Esophagus (tissue), 2 donors: ENCODE results near the gene AUTS2. TPM values are rescaled to one million over a fixed set of nuclear protein-coding genes. Genes with fewer than 3 reads are reported as not detected.

ENCODE experiments used
- H3K27ac ChIP-seq, 2 donors: one replicate each; pipeline ENCODE4 v1.5.1; 2013; ENCODE audit warnings: low read depth in 2 of 2, mild to moderate bottlenecking in 2 of 2, inconsistent platforms in 1 of 2, low read length in 1 of 2, moderate library complexity in 1 of 2
- H3K27me3 ChIP-seq, 2 donors: one replicate each; pipeline ENCODE4 v1.6.1; 2013; ENCODE audit warnings: low read length in 2 of 2, control low read depth in 1 of 2, mild to moderate bottlenecking in 1 of 2; ENCODE audit not compliant: insufficient read depth in 2 of 2, control insufficient read depth in 1 of 2
- H3K36me3 ChIP-seq, 2 donors: one replicate each; pipeline ENCODE4 v1.6.1; 2013; ENCODE audit warnings: low read length in 1 of 2; ENCODE audit not compliant: control insufficient read depth in 2 of 2, insufficient read depth in 2 of 2
- H3K4me1 ChIP-seq, 2 donors: one replicate each; pipeline ENCODE4 v1.6.1; 2013; ENCODE audit warnings: low read length in 1 of 2; ENCODE audit not compliant: control insufficient read depth in 2 of 2, insufficient read depth in 2 of 2
- H3K4me3 ChIP-seq, 2 donors: one replicate each; pipeline ENCODE4 v1.5.1; 2013; ENCODE audit warnings: low read length in 2 of 2, mild to moderate bottlenecking in 2 of 2, low read depth in 1 of 2, moderate library complexity in 1 of 2
- H3K9me3 ChIP-seq, 2 donors: one replicate each; pipeline ENCODE4 v1.6.1; 2013; ENCODE audit warnings: mild to moderate bottlenecking in 2 of 2, low read depth in 1 of 2, low read length in 1 of 2, moderate library complexity in 1 of 2; ENCODE audit not compliant: control insufficient read depth in 2 of 2, insufficient read depth in 1 of 2
- WGBS, 2 donors: extraction: QIAGEN DNeasy Blood & Tissue Kit; methylation state at CpG; one replicate each; pipeline ENCODE4 v1.1.7; 2013; 5-methylcytosine and 5-hydroxymethylcytosine counted together
- polyA plus RNA-seq, 2 donors: library from polyadenylated mRNA; stranded (reverse); fragments of 200-250 nt; gene quantifications; one replicate each; pipeline ENCODE4 v1.2.3, GENCODE V29; 2013
- donor health status: healthy with polysubstance abuse.
- donor health status: Bipolar disorder and iron deficiency.

AUTS2 gene
- polyA plus RNA-seq, 2 donors: 8.3 to 15.6 TPM

DNA sequence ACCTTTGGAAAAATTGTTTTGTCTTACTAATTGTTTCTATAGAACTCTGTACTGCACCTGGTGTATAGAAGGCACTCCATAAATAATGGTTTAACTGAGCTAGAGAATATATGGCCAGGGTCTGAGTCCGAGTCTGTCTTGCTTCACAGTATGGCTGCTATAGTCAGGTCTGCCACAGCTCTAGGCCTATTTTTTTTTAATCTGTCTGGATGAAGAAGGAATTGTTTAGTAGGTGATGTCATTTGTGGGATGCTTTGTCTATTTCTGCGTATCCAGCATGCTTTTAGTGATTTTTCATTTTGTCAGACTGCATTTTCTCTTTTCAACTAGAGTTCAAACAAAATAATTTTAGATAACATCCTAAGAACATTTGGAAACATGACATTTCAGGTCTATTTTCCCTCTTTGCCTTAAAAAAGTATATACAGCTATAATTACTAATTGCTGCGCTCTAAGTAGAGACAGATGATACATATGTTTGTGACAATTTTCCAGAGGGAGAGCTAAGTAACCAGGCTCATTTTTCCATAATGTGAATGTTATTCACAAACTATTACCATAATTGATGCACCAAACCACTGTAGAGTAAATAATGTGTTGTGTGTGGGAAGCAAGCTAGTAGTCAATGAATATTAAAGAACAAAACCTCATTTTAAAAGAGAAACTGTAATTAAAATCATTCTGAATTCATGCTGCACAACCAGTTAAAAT, 361.7 kb downstream of the AUTS2 start:
- H3K36me3 ChIP-seq: no peaks in the 10 kb centered on the region
- no peaks in the 10 kb centered on the region for H3K4me1 ChIP-seq
- no peak overlapping the region for H3K4me3 ChIP-seq
- WGBS, 2 donors: 86 to 90% methylated on average over 3 of the region's 3 CpGs
- no peak overlapping the region for H3K27ac ChIP-seq
- H3K9me3 ChIP-seq: no peaks in the 10 kb centered on the region
- no peaks in the 10 kb centered on the region for H3K27me3 ChIP-seq

DNA sequence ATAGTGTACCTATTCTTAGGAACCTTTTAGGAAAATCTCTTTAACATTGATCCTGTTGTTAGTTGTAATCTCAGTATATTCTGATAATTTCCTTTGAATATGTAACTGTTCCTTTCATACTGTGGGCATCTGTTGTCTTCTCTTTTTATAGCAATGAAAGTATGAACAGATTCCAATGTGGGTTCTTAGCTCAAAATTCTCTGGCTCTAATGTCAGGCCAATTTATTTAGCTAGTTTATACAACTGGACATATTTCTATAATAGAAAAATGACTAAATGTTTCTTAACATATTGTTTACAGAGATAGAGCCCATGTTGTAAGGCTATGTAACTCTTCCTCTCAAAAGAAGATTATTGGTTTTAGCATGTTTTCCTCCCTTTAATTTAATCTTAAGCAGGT, 363.2 kb downstream of the AUTS2 start:
- H3K27ac ChIP-seq: no peak overlapping the region
- no peaks in the 10 kb centered on the region for H3K4me1 ChIP-seq
- no peak overlapping the region for H3K4me3 ChIP-seq
- no peaks in the 10 kb centered on the region for H3K36me3 ChIP-seq
- no peaks in the 10 kb centered on the region for H3K27me3 ChIP-seq
- H3K9me3 ChIP-seq: no peaks in the 10 kb centered on the region

DNA sequence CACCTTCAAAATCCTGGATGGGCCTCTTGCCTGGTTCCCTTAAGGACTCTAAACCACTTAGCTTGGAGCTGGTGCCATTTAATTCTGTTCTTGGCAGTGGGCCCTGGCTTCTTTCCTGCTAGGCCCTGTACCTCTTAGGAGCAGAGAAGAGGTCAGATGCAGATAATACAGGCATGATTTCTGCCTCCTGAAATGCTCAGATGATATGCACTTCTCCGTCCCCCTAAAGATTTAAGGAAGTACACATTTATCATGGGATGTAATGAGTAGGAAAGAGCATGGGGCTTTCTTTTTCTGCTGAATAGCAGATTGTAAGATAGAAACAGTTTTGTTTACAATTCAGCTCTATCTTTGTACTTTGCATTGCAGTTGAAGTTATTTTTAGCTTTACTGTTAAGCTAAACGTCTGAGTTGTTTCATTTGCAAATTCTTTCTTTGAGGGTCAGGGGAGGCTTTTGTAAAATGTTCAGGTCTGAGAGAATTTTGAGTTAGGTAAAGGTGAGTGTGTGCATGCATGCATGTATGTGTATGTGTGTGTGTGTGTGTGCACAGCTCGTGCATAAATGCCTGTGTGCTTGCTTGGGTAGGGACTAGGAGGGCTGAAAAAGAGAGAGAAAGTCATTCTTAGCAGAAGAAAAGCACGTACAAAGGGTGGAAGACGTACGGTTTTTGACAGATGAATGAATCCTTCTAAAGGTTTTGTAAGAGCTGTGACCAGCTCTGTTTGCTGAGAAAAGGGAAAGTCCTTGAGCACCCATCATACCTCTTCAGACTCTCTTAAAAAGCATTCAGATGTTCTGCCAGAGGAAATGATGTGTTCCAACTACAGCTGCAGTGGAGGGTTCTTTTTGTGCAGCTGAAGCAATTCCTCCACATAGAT, 364.2 kb downstream of the AUTS2 start:
- H3K4me3 ChIP-seq: no peak overlapping the region
- no peaks in the 10 kb centered on the region for H3K9me3 ChIP-seq
- no peaks in the 10 kb centered on the region for H3K36me3 ChIP-seq
- no peaks in the 10 kb centered on the region for H3K27me3 ChIP-seq
- H3K27ac ChIP-seq: no peak overlapping the region
- 23% methylated on average over 6 of the region's 6 CpGs for WGBS, 2 donors
- no peaks in the 10 kb centered on the region for H3K4me1 ChIP-seq

DNA sequence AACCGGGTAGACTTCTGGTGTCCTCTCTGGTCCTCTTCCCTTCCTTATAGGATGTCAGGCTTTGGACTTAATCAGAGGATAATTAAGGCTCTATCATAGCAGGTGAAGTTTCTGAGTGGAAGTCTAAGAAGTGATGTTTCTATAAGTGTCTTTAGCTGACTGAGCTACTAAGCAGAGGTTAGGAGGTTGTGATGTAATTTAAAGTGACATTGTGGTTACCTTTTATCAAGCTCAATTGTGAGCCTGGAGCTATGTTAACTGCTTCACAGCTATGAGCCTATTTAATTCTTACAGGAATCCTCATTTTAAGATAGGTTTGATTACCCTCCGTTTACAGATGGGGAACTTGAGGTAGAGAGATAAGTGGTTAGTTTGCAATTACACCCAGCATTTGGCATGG, 365.1 kb downstream of the AUTS2 start:
- Histone ChIP-seq H3K27ac (no peak overlapping the region), H3K4me1 (no peaks in the 10 kb centered on the region), H3K36me3 (no peaks in the 10 kb centered on the region), H3K4me3 (no peak overlapping the region), H3K27me3 (no peaks in the 10 kb centered on the region), H3K9me3 (no peaks in the 10 kb centered on the region)
- 77 to 82% methylated on average over 2 of the region's 2 CpGs for WGBS, 2 donors

DNA sequence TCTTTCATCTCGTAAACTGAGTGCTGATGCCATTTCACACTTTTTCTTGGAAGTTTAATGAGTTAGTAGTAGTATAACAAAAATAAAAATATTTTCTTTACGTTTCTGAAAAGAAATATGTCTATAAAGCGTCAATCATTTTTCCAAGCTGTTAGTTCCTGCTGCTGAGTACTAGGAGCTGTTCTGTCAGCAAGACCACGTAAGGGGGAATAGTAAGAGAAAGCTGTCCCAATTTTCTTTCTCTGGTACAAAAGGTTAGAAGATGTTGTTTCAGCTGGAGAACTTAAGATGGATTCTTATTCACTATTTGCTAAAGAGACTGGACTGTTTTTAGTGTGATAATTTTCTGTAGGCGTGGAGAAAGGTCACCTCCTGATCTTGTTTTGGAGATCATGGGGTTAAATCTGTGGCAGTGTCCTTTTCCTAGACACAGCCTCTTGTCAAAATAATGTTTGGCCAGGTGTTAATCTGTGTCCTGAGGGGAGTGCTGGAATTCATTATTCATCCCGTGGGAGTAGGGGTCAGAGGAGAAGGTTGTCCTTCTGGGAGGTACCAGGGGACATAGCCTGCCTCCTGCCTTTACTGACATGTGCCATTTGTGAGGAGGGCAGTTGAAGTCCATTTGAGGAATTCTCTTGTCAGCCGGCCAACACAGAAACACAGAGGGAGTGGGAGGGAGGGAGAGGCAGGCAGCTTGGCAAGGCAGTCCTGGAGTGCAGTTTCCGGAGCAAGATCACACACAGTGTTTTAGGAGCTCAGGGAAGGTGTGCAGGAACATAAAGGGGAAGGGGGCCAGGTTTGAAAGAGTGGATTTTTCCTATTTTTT, 368.7 kb downstream of the AUTS2 start:
- 60% methylated on average over 8 of the region's 8 CpGs for WGBS, 2 donors
- H3K9me3 ChIP-seq: no peaks in the 10 kb centered on the region
- no peak overlapping the region for H3K4me3 ChIP-seq
- H3K27ac ChIP-seq: no peak overlapping the region
- H3K27me3 ChIP-seq: no peaks in the 10 kb centered on the region
- no peaks in the 10 kb centered on the region for H3K36me3 ChIP-seq
- no peaks in the 10 kb centered on the region for H3K4me1 ChIP-seq

DNA sequence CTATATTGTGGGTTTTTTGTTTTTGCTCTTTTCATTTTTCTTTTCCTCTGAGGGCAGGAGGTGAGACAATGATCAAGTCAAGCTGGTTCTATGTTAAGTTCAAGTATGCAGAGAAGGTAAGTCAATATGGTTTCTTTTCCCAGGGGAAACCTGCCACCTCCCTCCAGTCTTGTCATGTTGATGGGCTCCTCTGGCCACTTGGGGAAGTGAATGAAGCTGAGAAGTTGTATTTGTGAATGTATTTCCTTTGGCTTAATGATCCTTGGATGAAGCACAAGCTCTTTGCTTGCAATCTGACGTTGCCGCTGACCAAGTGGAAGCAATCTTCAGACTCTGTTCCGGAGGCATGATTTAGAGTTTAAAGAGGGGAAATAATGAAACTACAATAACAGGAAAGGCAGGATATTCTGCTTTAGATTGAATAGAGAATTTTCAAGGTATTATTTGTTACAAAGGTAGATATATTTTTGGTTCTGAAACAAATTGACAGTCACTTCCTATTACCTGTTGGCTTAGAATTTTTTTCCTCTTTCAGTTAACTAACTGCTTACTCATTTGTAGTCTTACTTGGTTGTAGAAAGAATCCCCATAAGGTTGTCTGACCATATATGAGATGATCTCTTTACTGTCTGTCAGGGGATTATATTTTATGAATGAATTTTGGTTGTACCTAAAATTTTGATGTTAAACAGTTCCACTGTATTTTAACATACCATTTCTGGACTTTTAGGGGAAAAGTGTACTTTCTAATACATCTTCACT, 369.6 kb downstream of the AUTS2 start:
- WGBS, 2 donors: 30 to 36% methylated on average over 3 of the region's 3 CpGs
- no peaks in the 10 kb centered on the region for H3K4me1 ChIP-seq
- H3K36me3 ChIP-seq: no peaks in the 10 kb centered on the region
- H3K27ac ChIP-seq: no peak overlapping the region
- no peaks in the 10 kb centered on the region for H3K9me3 ChIP-seq
- H3K27me3 ChIP-seq: no peaks in the 10 kb centered on the region
- no peak overlapping the region for H3K4me3 ChIP-seq

DNA sequence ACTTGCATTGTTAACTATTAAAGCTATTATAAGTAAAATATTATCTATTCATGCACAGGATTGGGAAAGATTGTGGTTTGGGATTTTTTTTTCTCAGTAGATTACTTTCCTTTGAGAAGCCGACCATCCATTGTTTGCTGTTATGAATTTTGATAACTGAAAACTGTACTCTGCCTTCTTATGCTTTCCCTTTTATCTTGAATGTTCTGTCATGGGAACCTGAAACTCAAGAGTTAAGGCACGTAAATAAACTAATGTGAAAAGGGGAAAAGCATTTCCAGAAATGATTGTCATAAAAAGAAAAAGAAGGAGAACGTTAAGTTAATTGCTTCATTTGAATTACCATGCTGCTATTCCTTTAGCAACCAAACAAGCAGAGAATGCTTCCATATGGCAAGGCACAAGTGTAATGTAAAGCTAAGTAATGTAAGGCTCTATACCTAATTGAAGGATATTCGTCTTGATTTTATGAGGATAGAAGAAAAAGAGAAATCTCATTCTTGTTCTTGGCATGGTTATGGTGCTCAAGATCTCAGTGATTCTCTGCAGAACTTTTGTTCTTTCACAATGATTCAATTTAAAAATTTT, 370.8 kb downstream of the AUTS2 start:
- Histone ChIP-seq H3K27ac (no peak overlapping the region), H3K4me1 (no peaks in the 10 kb centered on the region), H3K4me3 (no peak overlapping the region), H3K36me3 (no peaks in the 10 kb centered on the region), H3K27me3 (no peaks in the 10 kb centered on the region), H3K9me3 (no peaks in the 10 kb centered on the region)
- WGBS, 2 donors: 64 to 83% methylated on average over 4 of the region's 4 CpGs

DNA sequence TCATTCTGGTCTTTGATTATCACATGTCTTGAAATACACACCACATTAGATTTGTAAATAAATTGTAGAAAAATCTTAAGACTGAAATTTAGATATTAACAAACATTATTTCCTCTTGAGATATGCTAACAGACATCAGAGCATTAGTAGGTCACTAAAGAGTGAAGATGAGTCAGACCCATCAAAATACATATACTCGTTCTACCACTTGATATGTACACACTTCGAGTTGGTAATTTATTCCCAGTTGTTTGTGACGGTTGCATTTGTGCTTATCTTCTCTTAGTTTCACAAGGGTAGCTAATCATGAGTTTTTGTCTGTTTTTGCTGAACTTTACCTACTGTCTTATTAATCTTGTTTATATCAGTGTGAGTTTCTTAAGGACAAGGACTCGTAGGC, 383.4 kb downstream of the AUTS2 start:
- Histone ChIP-seq H3K4me1 (no peaks in the 10 kb centered on the region), H3K27ac (no peak overlapping the region), H3K27me3 (no peaks in the 10 kb centered on the region), H3K36me3 (no peaks in the 10 kb centered on the region), H3K4me3 (no peak overlapping the region), H3K9me3 (no peaks in the 10 kb centered on the region)
- 72 to 76% methylated on average over 4 of the region's 4 CpGs for WGBS, 2 donors

DNA sequence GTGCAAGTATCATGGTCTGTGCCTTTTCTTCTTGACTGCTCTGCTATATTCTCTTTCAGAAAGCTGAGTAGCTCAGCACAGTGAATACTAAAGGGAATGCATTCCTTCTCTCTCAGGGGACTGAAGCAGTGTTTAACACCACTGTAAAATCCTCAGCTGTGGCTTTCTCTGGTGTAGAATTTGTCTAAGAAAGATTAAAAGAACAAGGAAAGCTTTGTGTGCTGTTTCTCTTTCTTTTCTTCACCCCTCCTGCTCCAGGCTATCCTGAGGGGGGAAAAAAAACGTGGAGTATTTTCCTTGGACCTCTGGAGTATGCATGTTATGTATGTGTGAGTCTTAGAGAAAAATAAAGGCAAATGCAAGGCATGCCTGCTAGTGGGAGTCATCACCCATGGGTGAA, 383.9 kb downstream of the AUTS2 start:
- Histone ChIP-seq H3K9me3 (no peaks in the 10 kb centered on the region), H3K27ac (no peak overlapping the region), H3K36me3 (no peaks in the 10 kb centered on the region), H3K27me3 (no peaks in the 10 kb centered on the region), H3K4me3 (no peak overlapping the region), H3K4me1 (no peaks in the 10 kb centered on the region)
- 18 to 25% methylated on average over 1 of the region's 1 CpG for WGBS, 2 donors
